Measurements from ENCODE around the gene OSBPL9. TPM values are rescaled to one million over a fixed set of nuclear protein-coding genes. Genes with fewer than 3 reads are reported as not detected.

OSBPL9 gene
- total and polyA plus RNA-seq, 2 experiments from 2014 or later, result 71.0 to 288 TPM

DNA sequence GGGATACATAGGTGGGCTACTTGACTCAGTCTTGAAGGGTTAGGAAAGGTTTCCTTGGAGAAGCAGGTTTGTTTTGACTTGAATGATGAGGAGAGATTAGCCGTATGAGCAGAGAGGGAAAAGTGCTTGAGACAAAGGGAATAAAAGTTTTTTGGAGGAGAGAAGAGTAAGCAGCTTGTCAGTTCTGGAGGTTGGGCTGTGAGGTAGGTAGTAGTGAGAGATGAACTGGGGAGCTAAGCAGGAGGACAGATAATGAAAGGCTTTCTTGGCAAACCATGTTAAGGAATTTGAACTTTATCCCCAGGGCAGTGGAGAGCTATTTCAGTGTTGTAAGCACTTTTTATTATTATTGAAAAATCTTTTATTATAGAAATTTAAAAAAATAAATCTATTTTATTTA, 3.6 kb downstream of the OSBPL9 start:
- WGBS (ENCODE audit: low lambda C conversion rate, missing lambda C conversion rate), result 69% methylated on average over 1 of the region's 1 CpG
- no peaks in the 10 kb centered on the region for H3K36me3 ChIP-seq (replicated peaks; ENCODE audit: insufficient read depth, low read depth)
- H3K4me3 ChIP-seq, result no peak overlapping the region
- H3K9me3 ChIP-seq (ENCODE audit: low read depth), result no peaks in the 10 kb centered on the region
- peak overlapping the region; percentile 11 for H3K4me2 ChIP-seq
- no peak overlapping the region for H3K27ac ChIP-seq
- peaks cover 78% of the 10 kb centered on the region for H3K79me2 ChIP-seq
- no peak for DNase-seq (ENCODE audit: low spot score)
- TF ChIP-seq EZH2 (IDR thresholded peaks at IDR 0.05; ENCODE audit: borderline replicate concordance), result no peak
- TF ChIP-seq, protein P1, sequence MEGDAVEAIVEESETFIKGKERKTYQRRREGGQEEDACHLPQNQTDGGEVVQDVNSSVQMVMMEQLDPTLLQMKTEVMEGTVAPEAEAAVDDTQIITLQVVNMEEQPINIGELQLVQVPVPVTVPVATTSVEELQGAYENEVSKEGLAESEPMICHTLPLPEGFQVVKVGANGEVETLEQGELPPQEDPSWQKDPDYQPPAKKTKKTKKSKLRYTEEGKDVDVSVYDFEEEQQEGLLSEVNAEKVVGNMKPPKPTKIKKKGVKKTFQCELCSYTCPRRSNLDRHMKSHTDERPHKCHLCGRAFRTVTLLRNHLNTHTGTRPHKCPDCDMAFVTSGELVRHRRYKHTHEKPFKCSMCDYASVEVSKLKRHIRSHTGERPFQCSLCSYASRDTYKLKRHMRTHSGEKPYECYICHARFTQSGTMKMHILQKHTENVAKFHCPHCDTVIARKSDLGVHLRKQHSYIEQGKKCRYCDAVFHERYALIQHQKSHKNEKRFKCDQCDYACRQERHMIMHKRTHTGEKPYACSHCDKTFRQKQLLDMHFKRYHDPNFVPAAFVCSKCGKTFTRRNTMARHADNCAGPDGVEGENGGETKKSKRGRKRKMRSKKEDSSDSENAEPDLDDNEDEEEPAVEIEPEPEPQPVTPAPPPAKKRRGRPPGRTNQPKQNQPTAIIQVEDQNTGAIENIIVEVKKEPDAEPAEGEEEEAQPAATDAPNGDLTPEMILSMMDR (IDR thresholded peaks at IDR 0.05; ENCODE audit: poor library complexity), result no peak
- no peaks in the 10 kb centered on the region for H3K9me2 ChIP-seq (replicated peaks; ENCODE audit: insufficient read depth)
- no peaks in the 10 kb centered on the region for H4K20me1 ChIP-seq (ENCODE audit: insufficient read depth, poor library complexity, severe bottlenecking)
- H3K27me3 ChIP-seq, result no peaks in the 10 kb centered on the region
- H3K4me1 ChIP-seq (ENCODE audit: insufficient read depth), result peaks cover 17% of the 10 kb centered on the region
- H2AFZ ChIP-seq, result no peak overlapping the region

DNA sequence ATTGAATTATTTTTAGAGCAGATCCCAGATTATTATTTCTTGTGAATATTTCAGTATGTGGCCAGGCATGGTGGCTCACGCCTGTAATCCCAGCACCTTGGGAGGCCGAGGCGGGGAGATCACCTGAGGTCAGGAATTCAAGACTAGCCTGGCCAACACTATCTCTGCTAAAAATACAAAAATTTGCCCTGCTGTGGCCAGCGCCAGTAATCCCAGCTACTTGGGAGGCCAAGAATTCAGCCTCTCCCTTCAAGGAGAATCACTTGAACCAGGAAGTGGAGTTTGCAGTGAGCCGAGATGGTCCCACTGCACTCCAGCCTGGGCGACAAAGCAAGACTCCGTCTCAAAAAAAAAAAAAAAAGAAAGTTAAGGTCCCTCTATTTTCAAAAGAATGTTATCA, 4.3 kb downstream of the OSBPL9 start:
- Histone ChIP-seq H2AFZ (no peak overlapping the region), H3K4me1 (ENCODE audit: insufficient read depth) (peaks cover 17% of the 10 kb centered on the region), H3K36me3 (replicated peaks; ENCODE audit: insufficient read depth, low read depth) (no peaks in the 10 kb centered on the region), H3K4me3 (no peak overlapping the region), H3K27ac (peak overlapping the region; percentile 21), H3K4me2 (no peak overlapping the region), H3K9me2 (replicated peaks; ENCODE audit: insufficient read depth) (no peaks in the 10 kb centered on the region), H3K9me3 (ENCODE audit: low read depth) (no peaks in the 10 kb centered on the region), H3K79me2 (peaks cover 84% of the 10 kb centered on the region), H4K20me1 (ENCODE audit: insufficient read depth, poor library complexity, severe bottlenecking) (no peaks in the 10 kb centered on the region), H3K27me3 (no peaks in the 10 kb centered on the region)
- TF ChIP-seq, protein P1 (IDR thresholded peaks at IDR 0.05; ENCODE audit: poor library complexity), result no peak
- WGBS (ENCODE audit: low lambda C conversion rate, missing lambda C conversion rate), result 73% methylated on average over 7 of the region's 7 CpGs
- DNase-seq (ENCODE audit: low spot score), result no peak

DNA sequence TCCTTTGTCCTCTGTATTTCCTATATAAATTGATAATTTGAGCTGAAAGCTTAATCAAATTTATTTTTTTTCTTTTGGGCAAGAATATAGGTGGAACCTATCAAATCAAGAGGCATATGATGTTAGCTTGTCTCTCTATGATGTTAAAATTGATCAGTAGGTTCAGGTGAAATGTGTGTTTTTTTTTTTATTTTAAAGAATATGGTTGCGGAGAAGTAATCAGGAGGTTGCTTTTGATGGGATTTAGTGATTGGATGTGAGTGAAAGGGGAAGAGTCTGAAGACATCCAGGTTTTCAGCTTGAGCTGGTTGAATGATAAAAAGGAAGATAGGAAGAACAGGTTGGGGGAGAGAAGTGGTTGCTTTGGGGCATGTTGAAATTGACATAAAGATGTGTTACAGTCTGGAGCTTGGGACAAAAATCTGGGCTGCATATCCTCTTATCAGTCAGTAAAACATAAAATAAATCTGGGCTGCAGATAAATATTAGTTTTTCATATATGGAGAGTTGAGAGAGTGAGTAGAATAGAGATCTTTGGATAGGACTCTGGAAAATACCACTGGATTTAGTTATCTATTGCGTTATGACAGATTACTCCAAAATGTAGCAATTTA, 5.1 kb downstream of the OSBPL9 start:
- Histone ChIP-seq H4K20me1 (ENCODE audit: insufficient read depth, poor library complexity, severe bottlenecking) (no peaks in the 10 kb centered on the region), H3K27me3 (no peaks in the 10 kb centered on the region), H3K36me3 (replicated peaks; ENCODE audit: insufficient read depth, low read depth) (no peaks in the 10 kb centered on the region), H3K4me3 (no peak overlapping the region), H3K79me2 (peaks cover 91% of the 10 kb centered on the region), H3K4me2 (peak overlapping the region; percentile 42), H3K9me2 (replicated peaks; ENCODE audit: insufficient read depth) (no peaks in the 10 kb centered on the region), H3K9me3 (ENCODE audit: low read depth) (no peaks in the 10 kb centered on the region), H3K4me1 (ENCODE audit: insufficient read depth) (peaks cover 17% of the 10 kb centered on the region), H2AFZ (no peak overlapping the region), H3K27ac (peak overlapping the region; percentile 89)
- TF ChIP-seq EZH2phosphoT487 (IDR thresholded peaks at IDR 0.05; ENCODE audit: low read depth, severe bottlenecking, unreplicated experiment), result no peak
- TF ChIP-seq, protein P1 (IDR thresholded peaks at IDR 0.05; ENCODE audit: poor library complexity), result no peak
- no peak for TF ChIP-seq EZH2 (IDR thresholded peaks at IDR 0.05; ENCODE audit: borderline replicate concordance)
- DNase-seq (ENCODE audit: low spot score), result no peak
- 85% methylated on average over 2 of the region's 2 CpGs for WGBS (ENCODE audit: low lambda C conversion rate, missing lambda C conversion rate)
